Erythroblast (primary cell): ENCODE data around the gene NFKBIL1.

ENCODE experiments used
- GATA1 ChIP-seq: IDR thresholded peaks from 2 replicates; pipeline ENCODE4 v1.6.1; 2011; ENCODE audit warnings: low read depth, mild to moderate bottlenecking, control low read depth, low read length, moderate library complexity
- POLR2A ChIP-seq: IDR thresholded peaks from 2 replicates; pipeline ENCODE4 v1.6.1; 2011; ENCODE audit warnings: mild to moderate bottlenecking, low read length

DNA sequence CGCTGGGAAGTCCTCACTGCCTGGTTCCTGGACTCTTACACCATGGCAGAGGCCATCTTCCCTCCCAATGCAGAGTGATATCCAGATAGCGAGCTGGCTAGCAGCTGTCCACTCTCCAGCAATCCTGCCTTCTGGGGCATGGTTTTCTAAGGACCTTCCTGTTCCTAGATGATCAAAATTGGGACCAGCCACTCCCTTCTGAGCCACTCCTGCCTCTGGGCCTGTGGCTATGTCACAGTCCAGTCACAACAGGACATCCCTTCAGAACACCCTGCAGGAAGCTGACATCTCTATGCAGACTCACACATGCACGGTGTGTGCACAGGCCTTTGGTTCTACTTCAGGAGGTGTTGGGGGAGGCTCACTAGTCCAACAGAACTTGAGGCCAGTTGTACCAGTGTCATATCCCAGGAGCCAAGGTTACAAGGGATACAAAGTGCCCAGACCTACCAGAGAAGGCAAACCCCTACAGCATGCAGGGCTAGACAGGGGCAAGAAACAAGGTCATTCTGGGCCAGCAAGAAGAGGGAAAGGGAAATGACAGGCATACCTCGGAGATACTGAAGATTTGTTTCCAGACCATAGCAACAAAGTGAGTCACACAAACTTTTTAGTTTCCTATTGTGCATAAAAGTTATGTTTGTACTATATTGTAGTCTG lies 21.3 kb upstream of the NFKBIL1 start:
- TF ChIP-seq POLR2A = no peak
- no peak for TF ChIP-seq GATA1
